ENCODE measurements around the gene PRKCH.
A peak's percentile ranks its signal among the peaks of the same experiment; 100 is the strongest.

Gene PRKCH

DNA sequence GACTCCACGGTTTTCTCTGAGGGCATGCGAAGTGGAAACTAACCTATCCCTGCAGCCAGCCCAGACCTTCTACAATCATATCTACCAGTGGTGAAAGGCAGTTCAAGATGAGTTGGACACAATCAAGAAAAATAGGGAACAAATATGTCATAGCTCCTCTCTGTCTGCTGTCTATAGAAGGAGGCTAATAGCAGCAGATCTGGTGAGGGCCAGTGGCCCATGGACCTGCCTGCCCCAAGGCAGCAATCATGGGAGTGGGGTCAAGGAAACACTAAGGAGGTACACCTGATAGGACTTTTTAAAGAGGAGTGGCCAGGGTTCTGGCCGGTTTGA, 149.5 kb downstream of the PRKCH start:
- no peak for DNase-seq
- peaks cover 65% of the 10 kb centered on the region for H3K4me1 ChIP-seq (ENCODE audit: control insufficient read depth, insufficient read depth, low read length, poor library complexity, severe bottlenecking)
- H3K36me3 ChIP-seq (ENCODE audit: control insufficient read depth, insufficient read depth, low read length): peaks cover 32% of the 10 kb centered on the region
- H3K9me3 ChIP-seq (ENCODE audit: control insufficient read depth, low read length): no peaks in the 10 kb centered on the region
- H3K27me3 ChIP-seq (replicated peaks; ENCODE audit: control insufficient read depth, insufficient read depth, low read length, poor library complexity, severe bottlenecking): no peaks in the 10 kb centered on the region
- H3K4me3 ChIP-seq (ENCODE audit: insufficient read depth, low read depth, low read length, poor library complexity, severe bottlenecking): no peak overlapping the region
- peak overlapping the region; percentile 78 for H3K27ac ChIP-seq (ENCODE audit: insufficient read depth, low read length, poor library complexity, severe bottlenecking)

DNA sequence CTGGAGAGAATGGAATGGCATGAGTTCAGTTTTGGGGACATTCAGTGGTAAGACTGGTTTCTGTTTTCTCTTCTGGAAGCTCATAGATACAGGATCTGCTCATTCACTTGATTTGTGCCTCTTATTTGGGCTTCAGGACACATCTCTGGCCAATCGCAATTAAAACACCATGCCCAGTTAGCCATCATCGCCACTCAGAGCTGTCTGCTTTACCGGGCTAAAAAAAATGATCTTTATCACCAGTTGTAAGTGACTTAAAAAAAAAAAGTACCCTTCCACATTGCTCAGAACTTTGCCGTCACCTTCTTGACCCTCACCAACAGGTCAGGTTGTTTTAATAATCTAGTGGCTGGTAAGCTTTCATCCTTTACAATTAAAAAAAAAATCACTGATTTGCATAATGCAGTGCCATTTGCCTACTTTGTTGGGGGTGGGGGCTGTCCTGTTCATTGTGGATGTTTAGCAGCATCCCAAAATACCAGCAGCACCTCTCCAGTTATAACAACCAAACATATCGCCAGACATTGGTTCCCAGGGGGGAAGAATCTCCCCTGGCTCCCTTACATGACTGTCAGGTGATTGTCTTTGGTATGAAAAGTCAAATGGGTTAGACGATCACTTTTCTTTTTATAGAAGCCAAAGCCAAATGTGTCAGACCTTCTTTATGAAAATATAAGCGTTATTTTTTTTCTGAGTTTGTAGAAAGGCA, 150.1 kb downstream of the PRKCH start:
- no peak for DNase-seq
- peaks cover 70% of the 10 kb centered on the region for H3K4me1 ChIP-seq (ENCODE audit: control insufficient read depth, insufficient read depth, low read length, poor library complexity, severe bottlenecking)
- peak overlapping the region; percentile 78 for H3K27ac ChIP-seq (ENCODE audit: insufficient read depth, low read length, poor library complexity, severe bottlenecking)
- peak overlapping the region; percentile 45 for H3K4me3 ChIP-seq (ENCODE audit: insufficient read depth, low read depth, low read length, poor library complexity, severe bottlenecking)
- no peaks in the 10 kb centered on the region for H3K27me3 ChIP-seq (replicated peaks; ENCODE audit: control insufficient read depth, insufficient read depth, low read length, poor library complexity, severe bottlenecking)
- H3K9me3 ChIP-seq (ENCODE audit: control insufficient read depth, low read length): no peaks in the 10 kb centered on the region
- H3K36me3 ChIP-seq (ENCODE audit: control insufficient read depth, insufficient read depth, low read length): peaks cover 28% of the 10 kb centered on the region

DNA sequence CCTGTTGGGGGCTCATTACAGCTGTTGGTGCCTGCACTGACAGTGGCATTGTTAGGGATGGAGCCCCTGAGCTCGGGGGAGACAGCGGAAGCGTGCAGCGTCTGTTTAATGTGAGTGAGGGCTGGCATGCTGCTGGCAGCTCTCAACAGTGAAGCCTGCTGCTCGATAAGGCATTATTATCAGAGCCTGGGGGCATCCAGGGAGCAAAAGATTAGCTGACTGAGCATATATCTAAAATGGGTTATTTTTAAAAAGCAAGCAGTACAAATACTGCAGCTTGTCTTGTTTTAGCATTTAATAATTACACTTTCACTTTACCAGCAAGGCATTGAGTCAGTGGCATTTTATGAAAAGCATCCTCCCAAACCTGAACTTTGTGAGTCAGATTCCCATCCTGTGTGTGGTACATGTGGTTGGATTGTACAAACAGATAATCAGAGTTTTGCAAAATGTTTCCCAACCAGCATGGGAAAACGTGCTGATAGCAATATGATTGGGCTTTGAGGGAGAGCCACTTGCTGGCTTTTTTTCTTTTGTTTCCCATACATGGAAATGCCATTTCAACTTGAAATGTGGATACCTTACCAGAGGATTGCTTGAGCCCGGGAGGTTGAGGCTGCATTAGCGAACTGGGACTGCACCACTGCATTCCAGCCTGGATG, 150.8 kb downstream of the PRKCH start:
- Histone ChIP-seq H3K4me3 (ENCODE audit: insufficient read depth, low read depth, low read length, poor library complexity, severe bottlenecking) (peak overlapping the region; percentile 45), H3K36me3 (ENCODE audit: control insufficient read depth, insufficient read depth, low read length) (peaks cover 25% of the 10 kb centered on the region), H3K27me3 (replicated peaks; ENCODE audit: control insufficient read depth, insufficient read depth, low read length, poor library complexity, severe bottlenecking) (no peaks in the 10 kb centered on the region), H3K9me3 (ENCODE audit: control insufficient read depth, low read length) (no peaks in the 10 kb centered on the region), H3K4me1 (ENCODE audit: control insufficient read depth, insufficient read depth, low read length, poor library complexity, severe bottlenecking) (peaks cover 73% of the 10 kb centered on the region), H3K27ac (ENCODE audit: insufficient read depth, low read length, poor library complexity, severe bottlenecking) (peak overlapping the region; percentile 78)
- DNase-seq: peak; percentile 27 to 45 (median 27)

DNA sequence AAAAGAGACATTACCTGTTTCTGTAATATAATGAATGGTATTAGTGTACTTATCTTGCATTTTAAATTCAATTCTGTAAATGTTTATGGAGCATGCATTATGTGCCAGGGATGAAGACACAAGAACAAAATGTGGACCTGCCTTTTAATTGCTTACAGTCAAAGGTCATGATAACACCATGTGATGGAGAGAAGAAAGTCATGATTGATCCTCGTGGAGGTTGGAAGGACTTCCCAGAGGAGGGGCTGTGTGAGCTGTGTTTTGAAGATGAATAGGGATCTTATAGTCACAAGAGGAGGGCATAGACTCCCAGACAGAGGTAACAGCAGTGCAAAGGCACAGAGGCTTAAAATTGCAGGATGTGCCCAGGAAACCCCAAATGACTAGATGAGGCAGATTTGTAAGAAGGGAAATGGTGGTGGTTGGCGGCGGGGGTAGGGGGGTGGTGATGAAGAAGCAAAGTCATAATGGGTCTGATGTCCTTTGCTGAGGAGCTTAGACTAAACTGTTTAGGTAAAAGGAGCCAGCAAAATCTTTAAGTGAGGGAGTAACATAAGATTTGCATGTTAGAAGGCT, 151.5 kb downstream of the PRKCH start:
- Histone ChIP-seq H3K4me1 (ENCODE audit: control insufficient read depth, insufficient read depth, low read length, poor library complexity, severe bottlenecking) (peaks cover 81% of the 10 kb centered on the region), H3K27ac (ENCODE audit: insufficient read depth, low read length, poor library complexity, severe bottlenecking) (peak overlapping the region; percentile 78), H3K36me3 (ENCODE audit: control insufficient read depth, insufficient read depth, low read length) (peaks cover 20% of the 10 kb centered on the region), H3K4me3 (ENCODE audit: insufficient read depth, low read depth, low read length, poor library complexity, severe bottlenecking) (no peak overlapping the region), H3K27me3 (replicated peaks; ENCODE audit: control insufficient read depth, insufficient read depth, low read length, poor library complexity, severe bottlenecking) (no peaks in the 10 kb centered on the region), H3K9me3 (ENCODE audit: control insufficient read depth, low read length) (no peaks in the 10 kb centered on the region)
- DNase-seq: peak; percentile 51 to 70 (median 65)

DNA sequence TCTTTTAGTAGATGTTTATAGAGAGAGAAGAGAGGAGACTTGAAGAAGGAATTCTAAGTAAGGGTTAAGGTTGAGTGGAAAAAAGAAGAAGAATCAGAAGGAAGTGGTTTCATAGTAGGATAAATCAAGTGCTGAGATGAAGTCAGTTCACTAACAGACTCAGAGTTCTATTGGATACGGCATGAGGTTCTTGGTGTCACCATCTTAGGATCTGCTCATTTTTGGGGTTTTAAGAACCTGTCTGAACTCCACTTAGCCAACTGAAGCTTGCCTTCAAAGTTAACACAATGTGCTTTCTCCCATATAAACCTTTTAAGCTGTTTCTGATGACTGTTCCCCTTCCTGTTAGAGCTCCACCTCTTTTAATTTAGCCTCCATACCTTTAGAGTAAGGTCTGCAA, 152.6 kb downstream of the PRKCH start:
- no peak for DNase-seq
- peaks cover 92% of the 10 kb centered on the region for H3K4me1 ChIP-seq (ENCODE audit: control insufficient read depth, insufficient read depth, low read length, poor library complexity, severe bottlenecking)
- H3K27me3 ChIP-seq (replicated peaks; ENCODE audit: control insufficient read depth, insufficient read depth, low read length, poor library complexity, severe bottlenecking): no peaks in the 10 kb centered on the region
- H3K27ac ChIP-seq (ENCODE audit: insufficient read depth, low read length, poor library complexity, severe bottlenecking): peak overlapping the region; percentile 41
- no peak overlapping the region for H3K4me3 ChIP-seq (ENCODE audit: insufficient read depth, low read depth, low read length, poor library complexity, severe bottlenecking)
- peaks cover 15% of the 10 kb centered on the region for H3K36me3 ChIP-seq (ENCODE audit: control insufficient read depth, insufficient read depth, low read length)
- H3K9me3 ChIP-seq (ENCODE audit: control insufficient read depth, low read length): no peaks in the 10 kb centered on the region

DNA sequence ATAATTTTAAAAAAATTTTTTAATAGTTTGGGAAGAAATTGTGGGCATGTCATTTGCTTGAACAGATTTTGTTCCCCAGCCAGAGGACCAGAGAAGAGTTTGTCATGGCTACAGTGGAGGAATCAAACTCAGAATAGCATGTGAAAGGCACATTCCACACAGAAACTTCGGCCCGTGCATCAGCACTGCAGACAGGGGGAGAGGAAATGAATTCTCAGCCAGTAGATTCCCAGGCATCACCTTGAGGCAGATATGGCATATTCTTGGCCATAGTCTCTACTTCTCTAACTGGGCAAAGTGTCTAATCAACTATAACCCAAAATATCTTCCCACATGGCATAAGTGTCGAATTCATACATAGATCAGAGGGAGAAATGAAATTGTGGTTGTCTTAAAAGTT, 153.3 kb downstream of the PRKCH start:
- peak overlapping the region; percentile 95 for H3K27ac ChIP-seq (ENCODE audit: insufficient read depth, low read length, poor library complexity, severe bottlenecking)
- peaks cover 10% of the 10 kb centered on the region for H3K36me3 ChIP-seq (ENCODE audit: control insufficient read depth, insufficient read depth, low read length)
- H3K9me3 ChIP-seq (ENCODE audit: control insufficient read depth, low read length): no peaks in the 10 kb centered on the region
- peaks cover 93% of the 10 kb centered on the region for H3K4me1 ChIP-seq (ENCODE audit: control insufficient read depth, insufficient read depth, low read length, poor library complexity, severe bottlenecking)
- DNase-seq: no peak
- no peaks in the 10 kb centered on the region for H3K27me3 ChIP-seq (replicated peaks; ENCODE audit: control insufficient read depth, insufficient read depth, low read length, poor library complexity, severe bottlenecking)
- no peak overlapping the region for H3K4me3 ChIP-seq (ENCODE audit: insufficient read depth, low read depth, low read length, poor library complexity, severe bottlenecking)

DNA sequence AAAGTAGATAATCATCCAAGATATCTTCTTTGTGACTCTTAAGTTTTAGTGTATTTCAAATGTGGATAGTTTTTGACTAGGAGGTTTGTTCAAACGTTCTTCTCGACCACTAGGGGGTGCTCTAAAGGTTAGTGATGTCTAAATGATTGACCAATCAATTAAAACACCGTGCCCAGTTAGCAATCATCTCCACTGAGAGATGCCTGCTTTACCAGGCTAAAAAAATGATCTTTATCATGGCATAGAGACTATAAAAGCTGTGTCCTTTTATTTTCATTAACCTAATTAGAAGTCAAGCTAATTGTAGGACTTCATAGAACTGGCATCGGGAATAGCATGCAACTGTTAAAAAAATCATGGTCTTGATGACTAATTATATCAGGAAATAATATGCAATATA, 153.9 kb downstream of the PRKCH start:
- H3K4me3 ChIP-seq (ENCODE audit: insufficient read depth, low read depth, low read length, poor library complexity, severe bottlenecking): no peak overlapping the region
- peaks cover 93% of the 10 kb centered on the region for H3K4me1 ChIP-seq (ENCODE audit: control insufficient read depth, insufficient read depth, low read length, poor library complexity, severe bottlenecking)
- H3K27me3 ChIP-seq (replicated peaks; ENCODE audit: control insufficient read depth, insufficient read depth, low read length, poor library complexity, severe bottlenecking): no peaks in the 10 kb centered on the region
- H3K9me3 ChIP-seq (ENCODE audit: control insufficient read depth, low read length): no peaks in the 10 kb centered on the region
- peaks cover 6% of the 10 kb centered on the region for H3K36me3 ChIP-seq (ENCODE audit: control insufficient read depth, insufficient read depth, low read length)
- DNase-seq: no peak
- peak overlapping the region; percentile 95 for H3K27ac ChIP-seq (ENCODE audit: insufficient read depth, low read length, poor library complexity, severe bottlenecking)

DNA sequence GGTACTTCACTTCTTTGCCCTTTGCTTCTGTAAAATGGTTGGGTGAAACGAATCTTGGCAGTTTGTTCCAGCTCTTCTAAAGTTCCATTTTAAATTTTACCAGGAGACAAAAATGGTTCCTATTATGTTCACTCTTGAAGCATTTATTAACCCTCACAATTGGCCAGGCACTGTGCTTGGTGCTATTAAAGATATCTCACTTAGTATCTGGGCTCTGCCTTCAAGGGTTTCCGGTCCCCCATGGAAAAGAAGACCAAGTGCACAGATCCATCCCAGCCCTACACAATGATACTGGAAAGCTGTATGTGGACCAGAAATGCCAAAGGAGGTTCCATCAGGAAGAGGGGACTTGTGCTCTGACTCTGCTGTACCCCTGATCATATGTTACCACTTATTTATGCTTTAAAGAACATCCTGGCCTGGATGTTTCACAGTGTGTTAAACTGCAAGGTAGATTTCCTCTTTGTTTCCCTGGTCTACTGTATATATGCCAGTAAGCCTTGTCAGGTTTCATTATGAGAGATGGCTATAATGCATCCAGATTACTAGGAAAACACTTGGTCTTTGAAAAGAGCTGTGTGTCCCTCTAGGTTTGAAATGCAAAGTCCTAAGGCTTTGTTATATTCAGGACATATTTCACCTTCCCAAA, 154.8 kb downstream of the PRKCH start:
- Histone ChIP-seq H3K36me3 (ENCODE audit: control insufficient read depth, insufficient read depth, low read length) (peaks cover 6% of the 10 kb centered on the region), H3K27ac (ENCODE audit: insufficient read depth, low read length, poor library complexity, severe bottlenecking) (peak overlapping the region; percentile 95)
- no peak for DNase-seq

DNA sequence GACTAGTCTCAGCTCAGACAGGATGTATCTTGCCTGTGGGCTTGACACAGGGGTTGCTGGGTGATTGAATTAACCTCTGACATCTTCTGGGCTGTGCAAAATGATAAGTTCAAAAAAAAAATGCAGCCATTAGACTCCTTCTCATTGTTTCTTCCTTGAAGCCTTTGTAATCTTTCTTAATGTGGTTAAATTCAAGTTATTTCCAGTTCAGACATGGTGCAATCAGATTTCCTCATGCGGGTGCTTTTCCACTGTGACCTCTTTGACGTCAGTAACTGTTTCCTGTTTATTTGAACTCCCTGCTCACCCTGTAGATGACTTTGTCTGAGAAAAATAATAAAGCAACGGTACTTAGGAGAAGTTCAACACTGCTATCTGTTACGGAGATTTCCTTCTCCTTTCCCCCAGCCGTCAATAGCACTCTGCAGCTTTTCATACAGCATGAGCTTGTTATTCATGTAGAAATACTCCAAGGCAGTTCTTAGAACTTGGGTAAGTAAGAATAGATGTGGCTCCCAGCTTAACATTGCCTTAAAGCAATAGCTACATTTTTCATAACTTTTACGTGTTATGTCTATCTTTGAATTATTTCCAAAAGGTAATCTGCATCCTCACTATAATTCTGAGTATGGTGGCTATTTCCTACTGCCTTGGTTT, 155.5 kb downstream of the PRKCH start:
- Histone ChIP-seq H3K36me3 (ENCODE audit: control insufficient read depth, insufficient read depth, low read length) (peaks cover 8% of the 10 kb centered on the region), H3K27me3 (replicated peaks; ENCODE audit: control insufficient read depth, insufficient read depth, low read length, poor library complexity, severe bottlenecking) (no peaks in the 10 kb centered on the region), H3K4me3 (ENCODE audit: insufficient read depth, low read depth, low read length, poor library complexity, severe bottlenecking) (peak overlapping the region; percentile 15), H3K27ac (ENCODE audit: insufficient read depth, low read length, poor library complexity, severe bottlenecking) (peak overlapping the region; percentile 95), H3K9me3 (ENCODE audit: control insufficient read depth, low read length) (no peaks in the 10 kb centered on the region), H3K4me1 (ENCODE audit: control insufficient read depth, insufficient read depth, low read length, poor library complexity, severe bottlenecking) (peaks cover 83% of the 10 kb centered on the region)
- peak; percentile 51 to 69 (median 62) for DNase-seq

More for the DNA sequence above, 154.8 kb downstream of the PRKCH start:
- Histone ChIP-seq H3K27me3 (replicated peaks; ENCODE audit: control insufficient read depth, insufficient read depth, low read length, poor library complexity, severe bottlenecking) (no peaks in the 10 kb centered on the region), H3K4me3 (ENCODE audit: insufficient read depth, low read depth, low read length, poor library complexity, severe bottlenecking) (peak overlapping the region; percentile 3), H3K4me1 (ENCODE audit: control insufficient read depth, insufficient read depth, low read length, poor library complexity, severe bottlenecking) (peaks cover 89% of the 10 kb centered on the region), H3K9me3 (ENCODE audit: control insufficient read depth, low read length) (no peaks in the 10 kb centered on the region)
